H9 (cell line): ENCODE data around the gene OSBP. TPM values are rescaled to one million over a fixed set of nuclear protein-coding genes. Genes with fewer than 3 reads are reported as not detected.

Source experiments
- DNase-seq: peaks from one replicate; pipeline ENCODE4 v3.0.0-alpha.2; 2017
- H2AFZ ChIP-seq: one replicate; pipeline ENCODE4 v1.6.1; 2013; ENCODE audit warnings: mild to moderate bottlenecking, low read length, control low read depth, moderate library complexity
- H2AK5ac ChIP-seq: 2 replicates; pipeline ENCODE4 v1.6.1; 2013; ENCODE audit warnings: low read length, control low read depth, mixed read lengths; ENCODE audit not compliant: insufficient read length
- H2BK120ac ChIP-seq: one replicate; pipeline ENCODE4 v1.6.1; 2013; ENCODE audit warnings: low read depth, mild to moderate bottlenecking, low read length, control low read depth, inconsistent platforms; ENCODE audit not compliant: poor library complexity, severe bottlenecking
- H2BK12ac ChIP-seq: 2 replicates; pipeline ENCODE4 v1.6.1; 2013; ENCODE audit warnings: low read length, control low read depth, mixed read lengths, low read depth; ENCODE audit not compliant: insufficient read length
- H2BK15ac ChIP-seq: 2 replicates; pipeline ENCODE4 v1.6.1; 2013; ENCODE audit warnings: low read depth, low read length, control low read depth
- H2BK20ac ChIP-seq: one replicate; pipeline ENCODE4 v1.6.1; 2013; ENCODE audit warnings: low read depth, mild to moderate bottlenecking, low read length, control low read depth, inconsistent platforms; ENCODE audit not compliant: poor library complexity, severe bottlenecking
- H2BK5ac ChIP-seq: 2 replicates; pipeline ENCODE4 v1.6.1; 2013; ENCODE audit warnings: low read length, control low read depth, mixed read lengths; ENCODE audit not compliant: insufficient read length
- H3K14ac ChIP-seq: 2 replicates; pipeline ENCODE4 v1.6.1; 2013; ENCODE audit warnings: low read length, control low read depth; ENCODE audit not compliant: insufficient read depth
- H3K18ac ChIP-seq: 2 replicates; pipeline ENCODE4 v1.6.1; 2013; ENCODE audit warnings: low read depth, mild to moderate bottlenecking, mixed read lengths, low read length, control low read depth; ENCODE audit not compliant: insufficient read length
- H3K23ac ChIP-seq: 2 replicates; pipeline ENCODE4 v1.6.1; 2013; ENCODE audit warnings: low read length, control low read depth, mixed read lengths, low read depth; ENCODE audit not compliant: insufficient read length
- H3K23me2 ChIP-seq: 2 replicates; pipeline ENCODE4 v1.6.1; 2013; ENCODE audit warnings: low read depth, mild to moderate bottlenecking, mixed read lengths, low read length, control low read depth; ENCODE audit not compliant: insufficient read length, poor library complexity, severe bottlenecking
- H3K27ac ChIP-seq: 2 replicates; pipeline ENCODE4 v1.5.1; 2013; ENCODE audit warnings: low read length, control low read depth, mixed read lengths, low read depth; ENCODE audit not compliant: insufficient read length
- H3K27me3 ChIP-seq: 2 replicates; pipeline ENCODE4 v1.6.1; 2013; ENCODE audit warnings: low read length, control low read depth, inconsistent platforms; ENCODE audit not compliant: insufficient read depth
- H3K4ac ChIP-seq: 2 replicates; pipeline ENCODE4 v1.6.1; 2013; ENCODE audit warnings: low read depth, mild to moderate bottlenecking, control low read depth, inconsistent platforms, low read length, moderate library complexity
- H3K4me1 ChIP-seq: 2 replicates; pipeline ENCODE4 v1.6.1; 2013; ENCODE audit warnings: low read length, control low read depth, inconsistent platforms; ENCODE audit not compliant: insufficient read depth
- H3K4me2 ChIP-seq: 2 replicates; pipeline ENCODE4 v1.6.1; 2013; ENCODE audit warnings: low read length, control low read depth, mixed read lengths; ENCODE audit not compliant: insufficient read length, insufficient read depth
- H3K56ac ChIP-seq: 2 replicates; pipeline ENCODE4 v1.6.1; 2013; ENCODE audit warnings: low read depth, mild to moderate bottlenecking, mixed read lengths, low read length, control low read depth; ENCODE audit not compliant: insufficient read length
- H3K79me1 ChIP-seq: 2 replicates; pipeline ENCODE4 v1.6.1; 2013; ENCODE audit warnings: low read depth, mild to moderate bottlenecking, moderate library complexity, low read length, control low read depth, inconsistent platforms; ENCODE audit not compliant: insufficient read depth, poor library complexity, severe bottlenecking
- H3K79me2 ChIP-seq: 2 replicates; pipeline ENCODE4 v1.6.1; 2013; ENCODE audit warnings: low read length, control low read depth, inconsistent platforms; ENCODE audit not compliant: insufficient read depth
- H3K9ac ChIP-seq: 2 replicates; pipeline ENCODE4 v1.6.1; 2013; ENCODE audit warnings: low read length, control low read depth, mixed read lengths; ENCODE audit not compliant: insufficient read length; ENCODE audit errors: extremely low read depth
- H3K9me3 ChIP-seq: one replicate; pipeline ENCODE4 v1.6.1; 2013; ENCODE audit warnings: low read depth, low read length, inconsistent platforms; ENCODE audit not compliant: control insufficient read depth
- H3T11ph ChIP-seq: one replicate; pipeline ENCODE4 v1.6.1; 2013; ENCODE audit warnings: mild to moderate bottlenecking, low read length, control low read depth, inconsistent platforms
- H4K20me1 ChIP-seq: one replicate; pipeline ENCODE4 v1.6.1; 2013; ENCODE audit not compliant: control insufficient read depth, insufficient read length, insufficient read depth
- H4K5ac ChIP-seq: 2 replicates; pipeline ENCODE4 v1.6.1; 2013; ENCODE audit warnings: low read depth, mild to moderate bottlenecking, mixed read lengths, low read length, control low read depth; ENCODE audit not compliant: insufficient read length
- H4K8ac ChIP-seq: replicated peaks from 2 replicates; pipeline ENCODE4 v1.6.1; 2013; ENCODE audit warnings: low read length, control low read depth, mixed read lengths, low read depth; ENCODE audit not compliant: insufficient read length
- H4K91ac ChIP-seq: 2 replicates; pipeline ENCODE4 v1.6.1; 2013; ENCODE audit warnings: low read depth, mild to moderate bottlenecking, moderate library complexity, mixed read lengths, low read length, control low read depth; ENCODE audit not compliant: insufficient read length
- H3K27ac Mint-ChIP-seq, 3 experiments: 2 replicates in 2 of 3; 3 replicates in 1 of 3; pipeline ENCODE4 v1.8.0; 2020 to 2021; ENCODE audit warnings: mixed read lengths in 3 of 3, mild to moderate bottlenecking in 1 of 3, moderate library complexity in 1 of 3
- H3K27me3 Mint-ChIP-seq: 2 replicates; pipeline ENCODE4 v1.8.0; 2021; ENCODE audit warnings: low read depth, mild to moderate bottlenecking, moderate library complexity, mixed read lengths
- H3K36me3 Mint-ChIP-seq, 3 experiments: 2 replicates in 2 of 3; 3 replicates in 1 of 3; pipeline ENCODE4 v1.8.0; 2020 to 2021; ENCODE audit warnings: low read depth in 3 of 3, mixed read lengths in 3 of 3; ENCODE audit not compliant: insufficient read depth in 1 of 3
- H3K4me1 Mint-ChIP-seq, 2 experiments: 2 replicates each; pipeline ENCODE4 v1.8.0; 2020; ENCODE audit warnings: mixed read lengths in 2 of 2
- H3K4me3 Mint-ChIP-seq, 2 experiments: 2 replicates in 1 of 2; 3 replicates in 1 of 2; pipeline ENCODE4 v1.8.0; 2020 to 2021; ENCODE audit warnings: mild to moderate bottlenecking in 2 of 2, mixed read lengths in 2 of 2, moderate library complexity in 1 of 2
- H3K9me3 Mint-ChIP-seq, 2 experiments: 2 replicates in 1 of 2; 3 replicates in 1 of 2; pipeline ENCODE4 v1.8.0; 2020; ENCODE audit warnings: mild to moderate bottlenecking in 2 of 2, mixed read lengths in 2 of 2, moderate library complexity in 1 of 2
- WGBS: extraction: QIAGEN DNeasy Blood & Tissue Kit; methylation state at CpG from one replicate; pipeline ENCODE4 v1.1.7; 2013; ENCODE audit warnings: missing lambda C conversion rate, low lambda C conversion rate, mixed read lengths; ENCODE audit not compliant: insufficient read length; ENCODE audit errors: extremely low coverage; 5-methylcytosine and 5-hydroxymethylcytosine counted together
- total RNA-seq: library from RNA; stranded (reverse); gene quantifications from 2 replicates; pipeline ENCODE4 v1.2.1, GENCODE V29; 2021
- TF ChIP-seq, protein P1 (sequence below): fragments of 200-600 bp; sonication (generic); conservative IDR thresholded peaks from 3 replicates; pipeline ENCODE4 v1.8.0; 2021; ENCODE audit warnings: antibody characterized with exemption, mild to moderate bottlenecking

OSBP gene
- total RNA-seq, 1 experiment from 2014 or later = 48.5 TPM

GRCh38 chr11:59532620-59533019 lies 83.0 kb downstream of the OSBP start:
- TF ChIP-seq, protein P1, sequence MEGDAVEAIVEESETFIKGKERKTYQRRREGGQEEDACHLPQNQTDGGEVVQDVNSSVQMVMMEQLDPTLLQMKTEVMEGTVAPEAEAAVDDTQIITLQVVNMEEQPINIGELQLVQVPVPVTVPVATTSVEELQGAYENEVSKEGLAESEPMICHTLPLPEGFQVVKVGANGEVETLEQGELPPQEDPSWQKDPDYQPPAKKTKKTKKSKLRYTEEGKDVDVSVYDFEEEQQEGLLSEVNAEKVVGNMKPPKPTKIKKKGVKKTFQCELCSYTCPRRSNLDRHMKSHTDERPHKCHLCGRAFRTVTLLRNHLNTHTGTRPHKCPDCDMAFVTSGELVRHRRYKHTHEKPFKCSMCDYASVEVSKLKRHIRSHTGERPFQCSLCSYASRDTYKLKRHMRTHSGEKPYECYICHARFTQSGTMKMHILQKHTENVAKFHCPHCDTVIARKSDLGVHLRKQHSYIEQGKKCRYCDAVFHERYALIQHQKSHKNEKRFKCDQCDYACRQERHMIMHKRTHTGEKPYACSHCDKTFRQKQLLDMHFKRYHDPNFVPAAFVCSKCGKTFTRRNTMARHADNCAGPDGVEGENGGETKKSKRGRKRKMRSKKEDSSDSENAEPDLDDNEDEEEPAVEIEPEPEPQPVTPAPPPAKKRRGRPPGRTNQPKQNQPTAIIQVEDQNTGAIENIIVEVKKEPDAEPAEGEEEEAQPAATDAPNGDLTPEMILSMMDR = no peak
- Histone ChIP-seq H2BK20ac (no peak overlapping the region), H3K14ac (no peak overlapping the region), H4K20me1 (no peaks in the 10 kb centered on the region), H3K79me2 (no peaks in the 10 kb centered on the region), H3K27me3 (no peaks in the 10 kb centered on the region), H3K23ac (no peak overlapping the region), H3K4me1 (peaks cover 7% of the 10 kb centered on the region; the same call in 1 of the 2 replicates), H4K8ac (no peak overlapping the region), H3K18ac (no peak overlapping the region), H4K5ac (no peak overlapping the region), H2BK12ac (no peak overlapping the region), H3K56ac (no peak overlapping the region), H2BK5ac (no peak overlapping the region), H2BK15ac (no peak overlapping the region), H3K9me3 (no peaks in the 10 kb centered on the region), H3K4ac (no peak overlapping the region), H4K91ac (no peak overlapping the region), H3T11ph (no peak overlapping the region), H3K79me1 (no peaks in the 10 kb centered on the region), H2AFZ (no peak overlapping the region), H2AK5ac (no peak overlapping the region), H3K9ac (no peak overlapping the region), H3K23me2 (peaks cover 2% of the 10 kb centered on the region), H2BK120ac (no peak overlapping the region), H3K4me2 (no peak overlapping the region), H3K27ac (no peak overlapping the region)
- DNase-seq = no peak
- Mint-ChIP-seq H3K36me3 (no peaks in the 10 kb centered on the region), H3K4me3 (no peak overlapping the region), H3K27ac (no peak overlapping the region), H3K9me3 (peaks cover 0 to 3% of the 10 kb centered on the region in 2 experiments; a peak in 1 of 5 replicates), H3K27me3 (peaks cover 3% of the 10 kb centered on the region; the same call in 1 of the 2 replicates), H3K4me1 (peaks cover 17 to 28% of the 10 kb centered on the region in 2 experiments)
- WGBS = no CpG with 5 or more reads among the region's 2 CpGs
